Endothelial cell of umbilical vein (primary cell): ENCODE measurements around the gene H1-8.

Source experiments
- CTCF ChIP-seq, 2 donors: IDR thresholded peaks; 1 replicate in 1 of 2; 2 replicates in 1 of 2; pipeline ENCODE4 v1.5.1; 2011; ENCODE audit warnings: low read length in 2 of 2, mild to moderate bottlenecking in 2 of 2, moderate library complexity in 2 of 2, control low read depth in 1 of 2, inconsistent platforms in 1 of 2, low read depth in 1 of 2; ENCODE audit not compliant: insufficient read depth in 1 of 2; ENCODE audit errors: extremely low read depth in 1 of 2
- EZH2 ChIP-seq: IDR thresholded peaks from 2 replicates; pipeline ENCODE4 v1.6.1; 2012; ENCODE audit warnings: borderline replicate concordance, low read depth, mild to moderate bottlenecking, moderate library complexity, low read length, inconsistent platforms; ENCODE audit not compliant: severe bottlenecking
- GATA2 ChIP-seq: IDR thresholded peaks from 2 replicates; pipeline ENCODE4 v1.7.0; 2011; ENCODE audit warnings: low read depth, mild to moderate bottlenecking, moderate library complexity, mixed read lengths, low read length; ENCODE audit not compliant: insufficient read length, insufficient read depth
- JUN ChIP-seq: IDR thresholded peaks from 2 replicates; pipeline ENCODE4 v1.6.1; 2011; ENCODE audit warnings: borderline replicate concordance, low read depth; ENCODE audit not compliant: insufficient read length, insufficient read depth
- MYC ChIP-seq: IDR thresholded peaks from one replicate; pipeline ENCODE4 v1.6.1; 2011; ENCODE audit warnings: mild to moderate bottlenecking, low read depth, low read length
- POLR2A ChIP-seq: IDR thresholded peaks from 2 replicates; pipeline ENCODE4 v1.6.1; 2012; ENCODE audit warnings: low read depth, mild to moderate bottlenecking, control low read depth, low read length
- POLR2AphosphoS5 ChIP-seq: IDR thresholded peaks from 2 replicates; pipeline ENCODE4 v1.6.1; 2012; ENCODE audit warnings: low read depth, mild to moderate bottlenecking, control low read depth, low read length, moderate library complexity; ENCODE audit not compliant: insufficient read depth

DNA sequence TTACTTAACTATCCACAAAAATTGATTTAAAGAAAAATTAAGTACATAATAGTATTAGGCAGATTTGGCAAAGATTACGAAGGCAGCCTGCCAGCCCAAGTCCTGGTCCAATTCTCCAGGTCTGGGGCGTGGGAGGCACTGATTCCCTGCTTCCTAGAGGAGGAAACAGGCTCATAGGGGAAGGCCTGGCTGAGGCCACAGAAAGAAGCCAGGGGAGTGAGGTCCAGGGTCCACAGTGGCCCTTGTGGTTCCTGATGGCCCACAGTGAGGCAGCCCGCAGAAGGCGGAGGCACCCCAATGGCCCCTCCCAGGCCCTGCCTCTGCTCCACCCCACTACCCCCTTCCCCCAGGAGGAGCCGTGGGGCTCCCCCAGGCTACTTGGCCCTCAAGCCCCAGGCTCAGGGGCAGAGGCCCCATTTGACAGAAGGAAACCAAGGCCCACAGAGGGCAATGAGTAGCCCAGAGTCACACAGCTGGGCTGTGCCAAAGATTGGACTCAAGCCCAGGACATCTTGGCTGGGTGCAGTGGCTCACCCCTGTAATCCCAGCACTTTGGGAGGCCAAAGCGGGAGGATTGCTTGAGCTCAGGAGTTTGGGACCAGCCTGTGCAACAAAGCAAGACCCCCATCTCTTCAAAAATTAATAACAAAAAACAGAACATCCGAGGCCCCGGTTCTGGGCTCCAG is 21.0 kb downstream of the H1-8 start:
- TF ChIP-seq POLR2A (no peak), CTCF (IDR thresholded peaks at IDR 0.05; ENCODE audit: extremely low read depth in 1 of 2, insufficient read depth in 1 of 2, low read depth in 1 of 2, low read length in 2 of 2) (no peak), JUN (no peak), GATA2 (no peak), POLR2AphosphoS5 (peak; percentile 23), MYC (no peak), EZH2 (no peak)
